Esophagus squamous epithelium (tissue), 4 donors: Measurements from ENCODE around the gene PRSS27.

Experiments used
- CTCF ChIP-seq, 6 experiments: fragments of 450-650 bp in 4 of 6; fragments of 200-600 bp in 2 of 6; sonication (generic) in 2 of 6; IDR thresholded peaks; one replicate each; pipeline ENCODE4 v1.5.1; 2016 to 2019; ENCODE audit warnings: antibody characterized with exemption in 6 of 6, mild to moderate bottlenecking in 4 of 6, moderate library complexity in 4 of 6
- POLR2A ChIP-seq, 4 donors: fragments of 450-650 bp; IDR thresholded peaks; one replicate each; pipeline ENCODE4 v1.6.1; 2017; ENCODE audit warnings: antibody characterized with exemption in 4 of 4, mild to moderate bottlenecking in 4 of 4, moderate library complexity in 3 of 4

GRCh38 chr16:2764718-2765117, 44.7 kb upstream of the PRSS27 start:
- TF ChIP-seq CTCF (IDR thresholded peaks at IDR 0.05) = no peak
- TF ChIP-seq POLR2A (IDR thresholded peaks at IDR 0.05) = no peak
